ENCODE measurements around the gene STRN4.
"Not testable (repeated sequence)": the region's sequence is repeated elsewhere in the genome, so short reads cannot be mapped to it uniquely, and the experiment has no call there.

STRN4 gene

DNA sequence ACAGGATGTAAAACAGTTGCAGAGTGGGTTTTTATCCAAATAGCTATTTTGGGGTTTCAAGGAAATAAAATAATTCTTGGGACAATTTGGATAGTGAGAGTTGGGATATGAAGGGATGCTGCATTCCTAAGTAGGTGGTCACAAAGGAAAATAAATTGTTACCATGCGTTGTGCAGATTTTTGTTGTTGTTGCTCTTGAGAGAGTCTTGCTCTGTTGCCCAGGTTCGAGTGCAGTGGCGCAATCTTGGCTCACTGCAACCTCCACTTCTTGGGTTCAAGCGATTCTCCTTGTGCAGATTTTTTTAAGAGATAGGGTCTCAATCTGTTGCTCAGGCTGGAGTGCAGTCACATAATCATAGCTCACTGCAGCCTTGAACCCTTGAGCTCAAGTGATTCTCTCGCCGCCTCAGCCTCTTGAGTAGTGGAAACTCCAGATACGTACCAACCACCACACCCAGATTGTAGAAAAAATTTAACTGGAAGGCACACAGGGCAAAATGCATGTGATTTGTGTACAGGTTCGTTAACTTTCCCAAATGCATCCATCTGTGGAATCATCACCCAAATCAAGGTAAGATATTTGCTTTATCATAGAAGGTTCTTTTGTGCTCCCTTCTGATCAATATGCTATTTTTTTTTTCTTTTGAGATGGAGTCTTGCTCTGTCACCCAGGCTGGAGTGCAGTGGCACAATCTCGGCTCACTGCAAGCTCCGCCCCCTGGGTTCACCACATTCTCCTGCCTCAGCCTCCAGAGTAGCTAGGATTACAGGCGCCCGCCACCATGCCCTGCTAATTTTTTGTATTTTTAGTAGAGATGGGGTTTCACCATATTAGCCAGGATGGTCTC lies 26.1 kb upstream of the STRN4 start:
- no peak for DNase-seq

DNA sequence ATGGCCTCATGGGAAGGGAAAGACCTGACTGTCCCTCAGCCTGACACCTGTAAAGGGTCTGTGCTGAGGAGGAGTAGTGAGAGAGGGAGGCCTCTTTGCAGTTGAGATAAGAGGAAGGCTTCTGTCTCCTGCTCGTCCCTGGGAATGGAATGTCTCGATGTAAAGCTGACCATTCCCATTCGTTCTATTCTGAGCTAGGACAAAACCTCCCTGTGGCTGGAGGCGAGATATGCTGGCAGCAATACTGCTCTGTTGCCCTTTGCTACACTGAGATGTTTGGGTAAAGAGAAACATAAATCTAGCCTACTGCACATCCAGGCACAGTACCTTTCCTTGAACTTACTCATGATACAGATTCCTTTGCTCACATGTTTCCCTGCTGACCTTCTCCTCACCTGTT lies 22.5 kb upstream of the STRN4 start:
- not testable (repeated sequence) for DNase-seq

DNA sequence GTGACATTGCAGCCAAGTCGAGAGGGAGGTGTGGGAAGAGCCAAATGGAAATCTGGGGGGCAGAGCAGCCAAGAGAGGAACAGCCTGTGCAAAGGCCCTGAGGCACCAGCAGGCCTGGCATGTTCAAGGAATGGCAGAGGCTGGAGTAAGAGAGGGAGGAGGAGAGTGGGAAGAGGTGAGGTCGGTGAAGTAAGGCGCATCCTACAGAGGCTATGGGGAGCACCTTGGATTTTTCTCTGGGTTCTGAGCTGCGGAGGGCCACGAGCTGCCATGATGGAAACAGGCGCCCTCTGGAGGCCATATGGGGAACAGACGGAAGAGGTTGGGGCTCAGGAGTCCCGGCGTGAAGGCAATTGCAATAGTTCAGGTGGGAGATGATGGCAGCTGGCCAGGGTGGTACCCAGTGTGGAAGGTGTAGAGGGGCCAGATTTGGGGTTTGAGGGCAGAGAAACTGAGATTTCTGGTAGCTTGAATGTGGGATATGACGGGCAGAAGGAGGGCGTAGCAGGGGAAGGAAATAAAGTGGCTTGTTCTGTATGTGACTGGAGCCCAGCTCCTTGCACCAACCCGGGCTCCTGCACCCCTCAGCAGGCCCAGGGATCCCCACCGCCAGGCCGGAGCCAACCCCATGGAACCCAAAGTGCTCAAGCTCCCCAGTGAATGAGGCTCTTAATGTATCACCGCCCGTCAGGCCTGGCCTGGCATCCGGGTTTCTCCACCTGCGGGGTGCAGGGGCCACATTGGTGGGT lies 20.5 kb upstream of the STRN4 start:
- DNase-seq, result no peak

DNA sequence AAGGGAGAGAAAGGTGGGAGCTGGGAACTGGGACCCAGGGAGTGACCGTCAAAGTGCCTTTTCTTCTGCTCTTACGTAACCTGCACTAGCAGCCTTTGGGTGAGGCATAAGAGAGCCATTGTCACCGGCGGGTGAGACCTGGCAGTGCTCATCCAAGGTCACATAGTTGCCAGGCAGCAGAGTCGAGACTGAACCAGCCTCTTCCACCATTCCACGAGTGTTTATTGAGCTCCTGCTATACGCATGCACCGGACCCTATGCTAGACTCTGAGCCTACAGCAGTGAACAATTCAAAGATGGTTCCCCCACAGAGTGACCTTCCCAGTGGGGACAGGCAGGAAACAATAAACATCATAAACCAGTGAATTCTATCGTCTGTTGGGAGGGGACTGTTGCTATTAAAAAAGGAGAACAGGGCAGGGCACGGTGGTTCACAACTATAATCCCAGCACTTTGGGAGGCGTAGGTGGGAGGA lies 18.6 kb upstream of the STRN4 start:
- no peak for DNase-seq

DNA sequence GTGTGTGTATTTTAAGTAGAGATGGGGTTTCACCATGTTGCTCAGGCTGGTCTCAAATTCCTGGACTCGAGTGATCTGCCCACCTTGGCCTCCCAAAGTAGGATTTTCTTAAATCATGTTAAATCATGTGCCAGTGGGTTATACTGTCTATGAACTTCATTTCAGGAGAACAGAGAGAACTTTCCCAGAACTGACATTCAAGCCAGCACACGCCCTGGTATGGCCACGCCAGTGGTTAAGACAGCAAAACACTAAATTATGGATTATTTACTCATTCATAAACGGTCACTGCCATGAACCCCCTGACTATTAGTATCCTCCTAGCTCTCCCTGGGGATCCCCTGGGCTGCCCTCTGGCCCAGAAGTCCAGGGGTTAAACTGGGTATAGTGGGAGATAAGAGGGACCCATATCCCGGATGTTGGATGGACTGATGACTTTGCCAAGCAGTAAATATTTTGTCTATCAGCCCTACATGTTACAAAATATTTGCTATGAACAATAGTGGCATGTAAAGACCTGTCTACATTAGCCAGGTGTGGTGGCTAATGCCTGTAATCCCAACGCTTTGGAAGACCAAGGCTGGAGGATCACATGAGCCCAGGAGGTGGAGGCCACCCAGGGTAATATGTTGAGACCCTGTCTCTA lies 16.1 kb upstream of the STRN4 start:
- no peak for DNase-seq

DNA sequence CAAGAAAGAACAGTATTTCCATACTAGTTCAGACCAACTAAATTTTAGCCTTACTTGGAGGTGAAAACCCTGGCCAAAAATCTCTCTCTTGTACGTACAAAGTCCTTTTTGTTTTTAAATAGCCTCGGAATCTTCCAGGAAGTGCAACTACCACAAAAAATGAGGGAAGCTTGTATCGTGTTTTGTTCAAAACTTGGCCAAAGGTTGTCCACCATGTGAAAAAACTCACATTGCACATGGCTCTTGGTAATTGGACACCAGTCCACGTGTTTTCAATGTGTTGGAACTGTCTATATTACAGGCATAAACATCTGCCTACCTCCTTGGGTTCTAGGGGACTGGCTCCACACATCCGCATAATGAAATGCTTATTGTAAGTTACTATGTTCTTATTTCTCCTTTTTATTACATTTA lies 15.2 kb upstream of the STRN4 start:
- DNase-seq, result no peak

DNA sequence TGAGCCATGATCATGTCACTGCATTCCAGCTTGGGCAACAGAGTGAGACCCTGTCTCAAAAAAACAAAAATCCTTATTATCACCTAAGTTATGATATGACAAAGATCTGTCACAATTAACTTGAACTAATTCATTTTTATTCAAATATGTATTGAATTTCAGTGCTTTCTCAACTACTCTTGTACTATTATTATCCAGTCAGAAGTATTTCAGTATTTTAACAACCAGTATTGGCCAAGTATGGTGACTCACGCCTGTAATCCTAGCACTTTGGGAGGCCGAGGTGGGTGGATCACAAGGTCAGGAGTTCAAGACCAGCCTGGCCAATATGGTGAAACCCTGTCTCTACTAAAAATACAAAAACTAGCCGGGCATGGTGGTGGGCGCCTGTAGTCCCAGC lies 14.6 kb upstream of the STRN4 start:
- not testable (repeated sequence) for DNase-seq

DNA sequence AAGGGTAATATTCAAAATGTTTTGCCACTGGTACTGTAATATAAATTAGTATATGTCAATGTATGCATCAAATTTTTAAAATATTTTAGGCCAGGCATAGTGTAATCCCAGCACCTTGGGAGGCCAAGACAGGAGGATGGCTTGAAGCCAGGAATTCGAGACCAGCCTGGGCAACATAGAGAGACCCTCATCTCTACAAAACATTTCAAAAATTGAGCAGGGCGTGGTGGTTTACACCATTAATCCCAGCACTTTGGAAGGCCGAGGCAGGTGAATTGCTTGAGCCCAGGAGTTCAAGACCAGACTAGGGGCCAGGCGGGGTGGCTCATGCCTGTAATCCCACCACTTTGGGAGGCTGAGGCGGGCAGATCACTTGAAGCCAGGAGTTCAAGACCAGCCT lies 14.1 kb upstream of the STRN4 start:
- DNase-seq, result no peak

DNA sequence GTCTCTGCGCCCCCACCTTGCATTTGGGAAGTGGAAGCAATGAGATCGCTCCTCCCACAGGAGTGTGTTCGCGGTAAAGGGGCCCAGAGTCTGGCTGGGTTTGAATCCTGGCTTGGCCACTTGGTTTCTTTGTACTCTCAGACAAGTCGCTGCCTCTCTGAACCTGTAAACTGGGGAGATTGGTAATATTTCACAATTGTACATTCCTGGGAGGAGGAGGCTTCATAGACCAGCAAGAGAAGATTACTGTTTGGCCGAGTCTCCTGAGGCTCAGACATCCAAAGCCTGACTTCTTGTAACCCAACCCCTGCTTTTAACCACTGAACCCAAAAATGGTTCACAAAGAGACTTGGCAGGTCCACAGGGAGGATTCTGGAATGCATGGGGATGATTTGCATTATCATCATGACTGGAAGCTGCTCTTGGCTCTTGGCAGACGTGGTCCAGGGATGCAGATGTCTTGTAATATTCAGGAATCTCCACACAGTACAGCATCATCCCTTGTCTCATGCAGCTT lies 13.6 kb upstream of the STRN4 start:
- peak; percentile 47 for DNase-seq

DNA sequence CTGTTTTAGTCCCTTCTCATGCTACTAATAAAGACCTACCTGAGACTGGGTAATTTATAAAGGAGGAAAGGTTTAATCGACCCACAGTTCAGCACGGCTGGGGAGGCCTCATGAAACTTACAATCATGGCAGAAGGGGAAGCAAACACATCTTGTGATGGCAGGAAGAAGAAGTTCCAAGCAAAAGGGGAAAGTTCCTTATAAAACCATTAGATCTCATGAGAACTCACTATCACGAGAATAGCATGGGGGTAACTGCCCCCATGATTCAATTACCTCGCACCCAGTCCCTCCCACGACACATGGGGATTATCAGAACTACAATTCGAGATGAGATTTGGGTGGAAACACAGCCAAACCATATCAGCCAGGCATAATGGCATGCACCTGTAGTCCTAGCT lies 13.0 kb upstream of the STRN4 start:
- no peak for DNase-seq

DNA sequence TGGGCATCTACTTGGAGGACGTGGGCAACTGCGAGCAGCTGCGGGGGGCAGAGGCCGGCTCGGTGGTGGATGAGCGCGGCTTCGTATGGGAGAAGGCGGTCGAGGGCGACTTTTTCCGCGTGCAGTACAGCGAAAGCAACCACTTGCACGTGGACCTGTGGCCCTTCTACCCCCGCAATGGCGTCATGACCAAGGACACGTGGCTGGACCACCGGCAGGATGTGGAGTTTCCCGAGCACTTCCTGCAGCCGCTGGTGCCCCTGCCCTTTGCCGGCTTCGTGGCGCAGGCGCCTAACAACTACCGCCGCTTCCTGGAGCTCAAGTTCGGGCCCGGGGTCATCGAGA lies 10.3 kb upstream of the STRN4 start:
- DNase-seq, result peak; percentile 40

DNA sequence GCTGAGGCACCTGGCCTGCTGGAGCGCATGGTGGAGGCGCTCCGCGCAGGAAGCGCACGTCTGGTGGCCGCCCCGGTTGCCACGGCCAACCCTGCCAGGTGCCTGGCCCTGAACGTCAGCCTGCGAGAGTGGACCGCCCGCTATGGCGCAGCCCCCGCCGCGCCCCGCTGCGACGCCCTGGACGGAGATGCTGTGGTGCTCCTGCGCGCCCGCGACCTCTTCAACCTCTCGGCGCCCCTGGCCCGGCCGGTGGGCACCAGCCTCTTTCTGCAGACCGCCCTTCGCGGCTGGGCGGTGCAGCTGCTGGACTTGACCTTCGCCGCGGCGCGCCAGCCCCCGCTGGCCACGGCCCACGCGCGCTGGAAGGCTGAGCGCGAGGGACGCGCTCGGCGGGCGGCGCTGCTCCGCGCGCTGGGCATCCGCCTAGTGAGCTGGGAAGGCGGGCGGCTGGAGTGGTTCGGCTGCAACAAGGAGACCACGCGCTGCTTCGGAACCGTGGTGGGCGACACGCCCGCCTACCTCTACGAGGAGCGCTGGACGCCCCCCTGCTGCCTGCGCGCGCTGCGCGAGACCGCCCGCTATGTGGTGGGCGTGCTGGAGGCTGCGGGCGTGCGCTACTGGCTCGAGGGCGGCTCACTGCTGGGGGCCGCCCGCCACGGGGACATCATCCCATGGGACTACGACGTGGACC lies 9.7 kb upstream of the STRN4 start:
- DNase-seq, result no peak

DNA sequence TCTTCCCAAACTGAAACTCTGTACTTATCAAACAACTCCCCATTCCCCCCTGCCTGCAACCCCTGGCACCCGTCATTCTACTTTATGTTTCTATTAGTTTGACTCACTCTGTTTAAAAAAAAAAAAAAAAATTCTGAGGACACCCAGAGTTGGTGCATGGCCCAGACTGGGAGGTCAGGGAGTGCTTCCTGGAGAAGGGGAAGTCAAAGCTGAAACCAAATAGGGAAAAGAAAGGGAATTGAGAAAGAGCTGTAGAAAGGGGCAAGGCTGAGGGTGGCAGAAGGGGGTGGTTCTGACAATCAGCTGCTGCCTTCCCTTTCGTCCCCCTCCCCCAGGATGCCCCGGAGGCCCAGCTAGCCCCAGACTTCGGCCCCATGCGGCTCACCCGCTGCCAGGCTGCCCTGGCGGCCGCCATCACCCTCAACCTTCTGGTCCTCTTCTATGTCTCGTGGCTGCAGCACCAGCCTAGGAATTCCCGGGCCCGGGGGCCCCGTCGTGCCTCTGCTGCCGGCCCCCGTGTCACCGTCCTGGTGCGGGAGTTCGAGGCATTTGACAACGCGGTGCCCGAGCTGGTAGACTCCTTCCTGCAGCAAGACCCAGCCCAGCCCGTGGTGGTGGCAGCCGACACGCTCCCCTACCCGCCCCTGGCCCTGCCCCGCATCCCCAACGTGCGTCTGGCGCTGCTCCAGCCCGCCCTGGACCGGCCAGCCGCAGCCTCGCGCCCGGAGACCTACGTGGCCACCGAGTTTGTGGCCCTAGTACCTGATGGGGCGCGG lies 9.0 kb upstream of the STRN4 start:
- DNase-seq, result no peak

DNA sequence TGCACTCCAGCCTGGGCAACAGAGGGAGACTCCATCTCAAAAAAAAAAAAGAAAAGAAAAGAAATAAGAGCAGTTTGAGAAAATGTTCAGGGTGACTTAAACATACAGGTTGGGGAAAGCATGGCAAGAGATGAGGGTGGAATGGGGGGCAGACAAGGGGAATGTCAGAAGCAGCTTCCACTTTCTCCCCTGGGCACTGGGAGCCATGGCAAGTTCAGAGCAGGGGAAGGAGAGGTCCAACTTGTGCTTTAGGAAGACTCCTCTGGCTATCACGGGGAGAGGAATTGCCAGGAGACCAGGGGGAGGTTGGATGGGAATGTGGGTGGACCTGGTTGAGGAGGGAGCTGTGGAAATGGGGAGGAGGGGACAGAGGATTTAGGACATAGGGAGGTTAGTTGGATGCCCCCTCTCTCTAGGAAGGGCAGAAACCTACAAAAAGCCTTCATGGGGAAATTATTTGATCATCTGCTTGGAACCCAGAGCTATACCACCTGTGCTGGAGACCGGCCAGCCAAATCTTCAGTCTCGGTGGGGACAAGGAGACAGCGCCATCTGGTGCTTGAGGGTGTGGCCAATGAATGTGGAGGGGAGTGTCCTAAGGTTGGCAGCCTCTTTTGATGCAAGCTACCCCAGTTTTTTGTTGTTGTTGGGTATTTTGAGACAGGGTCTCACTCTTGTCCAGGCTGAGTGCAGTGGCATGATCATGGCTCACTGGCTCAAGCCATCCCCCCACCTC lies 7.3 kb upstream of the STRN4 start:
- peak; percentile 42 for DNase-seq

DNA sequence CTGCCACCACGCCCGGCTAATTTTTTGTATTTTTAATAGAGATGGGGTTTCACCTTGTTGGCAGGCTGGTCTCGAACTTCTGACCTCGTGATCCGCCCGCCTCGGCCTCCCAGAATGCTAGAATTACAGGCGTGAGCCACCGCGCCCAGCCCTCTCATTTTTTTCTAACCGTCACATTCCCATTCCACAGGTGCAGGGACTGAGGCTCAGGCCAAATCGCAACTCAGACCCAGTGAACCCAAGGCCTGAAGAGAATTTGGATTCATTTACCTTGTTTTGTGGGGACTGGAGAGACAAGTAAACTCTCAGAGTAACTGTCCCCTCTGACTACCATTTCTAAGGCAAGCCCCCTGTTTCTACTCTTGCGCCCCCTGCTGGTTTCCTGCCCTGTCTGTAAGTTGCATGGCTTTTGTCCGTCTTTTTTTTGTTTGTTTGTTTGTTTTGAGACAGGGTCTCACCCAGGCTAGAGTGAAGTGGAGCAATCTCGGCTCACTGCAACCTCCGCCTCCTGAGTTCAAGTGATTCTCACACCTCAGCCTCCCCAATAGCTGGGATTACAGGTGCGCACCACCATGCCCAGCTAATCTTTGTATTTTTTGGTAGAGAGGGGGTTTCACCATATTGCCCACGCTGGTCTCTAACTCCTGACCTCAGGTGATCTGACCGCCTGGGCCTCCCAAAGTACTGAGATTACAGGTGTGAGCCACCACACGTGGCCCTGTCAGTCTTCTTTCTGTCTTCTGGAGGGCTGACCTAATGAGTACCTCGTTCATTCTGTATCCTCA lies 2.3 kb upstream of the STRN4 start:
- DNase-seq, result peak; percentile 48

DNA sequence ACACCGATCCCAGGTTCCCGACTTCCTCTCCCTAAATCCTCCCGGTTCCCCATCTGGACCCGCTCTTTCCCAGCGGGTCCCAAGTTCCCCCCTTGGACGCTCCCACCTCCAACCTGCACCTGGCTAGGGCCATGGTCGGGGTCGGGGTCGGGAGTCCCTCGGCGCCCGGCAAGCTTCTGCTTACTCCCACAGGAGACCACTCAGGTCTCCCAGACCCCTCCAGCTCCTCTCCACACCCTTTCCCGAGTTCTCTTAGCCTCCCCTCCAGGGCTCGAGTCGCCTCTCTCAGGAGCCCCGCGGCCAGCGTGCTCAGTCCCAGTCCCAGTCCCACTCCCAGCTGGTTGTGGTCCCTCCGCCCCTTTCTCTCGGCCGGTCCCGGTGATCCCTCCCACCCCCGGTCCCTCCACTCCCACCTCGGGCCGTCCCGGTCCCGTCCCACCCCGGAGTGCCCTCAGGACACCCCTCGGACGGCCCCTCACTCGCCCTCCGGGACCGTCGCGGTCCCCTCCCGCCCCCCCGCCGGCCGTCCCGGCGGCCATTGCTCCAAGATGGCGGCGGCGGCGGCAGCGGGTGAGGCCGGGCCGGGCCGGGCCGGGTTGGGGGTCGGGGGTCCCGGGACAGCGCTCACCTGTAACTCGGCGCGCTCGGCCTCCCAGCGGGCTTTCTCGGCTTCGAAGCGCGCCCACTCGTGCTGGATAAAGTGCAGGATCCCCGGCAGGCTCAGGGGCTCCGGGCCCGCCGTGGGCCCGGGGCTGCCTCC lies 549 bp downstream of the STRN4 start, which contains the start of gene FKRP:
FKRP (plus strand) TSS at position 537 of the 760 bp plus-strand sequence. CDS start 9,394 bp downstream, outside the sequence.
- peak; percentile 57 for DNase-seq

DNA sequence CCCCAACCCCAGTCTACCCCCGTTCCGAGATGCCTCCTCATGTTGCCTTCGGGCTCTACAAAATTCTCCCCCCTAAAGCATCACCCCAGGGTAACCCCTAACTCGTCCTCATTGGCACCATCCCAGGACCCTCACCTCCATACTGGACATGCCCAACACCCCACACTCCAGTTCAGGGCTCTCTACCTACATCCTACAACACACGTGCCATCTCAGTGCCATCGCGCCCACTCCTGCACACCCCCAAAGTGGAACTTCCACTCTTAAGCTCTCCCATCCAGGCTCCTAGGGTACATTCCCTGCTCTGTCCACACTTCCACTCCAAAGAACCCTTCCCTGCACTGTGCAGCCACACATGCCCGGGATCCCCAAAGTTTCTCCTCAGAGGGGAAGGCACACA lies 1.2 kb downstream of the STRN4 start:
- DNase-seq, result no peak

DNA sequence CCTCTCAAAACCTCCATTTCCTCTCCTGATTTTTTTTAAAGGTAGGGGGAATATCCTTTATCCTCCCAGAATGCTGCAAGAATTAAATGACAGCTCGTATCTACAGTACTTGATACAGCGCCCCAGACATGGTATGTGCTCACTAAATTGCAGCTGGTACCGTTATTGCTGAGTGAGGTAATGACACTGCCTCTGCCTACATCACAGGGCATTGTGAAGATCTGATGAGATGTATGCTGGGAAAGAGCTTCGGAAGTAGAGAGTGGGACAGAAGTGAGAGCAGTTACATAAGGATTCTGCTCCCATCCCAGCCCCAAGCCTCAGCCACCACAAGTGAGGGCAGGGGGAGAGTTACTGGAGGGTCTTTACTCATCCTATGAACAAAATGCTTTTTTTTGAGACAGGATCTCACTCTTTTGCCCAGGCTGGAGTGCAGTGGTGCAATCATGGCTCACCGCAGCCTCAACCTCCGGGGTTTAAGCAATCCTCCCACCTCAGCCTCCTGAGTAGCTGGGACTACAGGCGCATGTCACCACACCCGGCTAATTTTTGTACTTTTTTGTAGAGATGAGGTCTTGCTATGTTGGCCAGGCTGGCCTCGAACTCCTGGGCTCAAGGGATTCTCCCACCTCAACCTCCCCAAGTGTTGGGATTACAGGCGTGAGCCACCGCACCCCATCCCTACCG lies 2.1 kb downstream of the STRN4 start:
- DNase-seq, result no peak

DNA sequence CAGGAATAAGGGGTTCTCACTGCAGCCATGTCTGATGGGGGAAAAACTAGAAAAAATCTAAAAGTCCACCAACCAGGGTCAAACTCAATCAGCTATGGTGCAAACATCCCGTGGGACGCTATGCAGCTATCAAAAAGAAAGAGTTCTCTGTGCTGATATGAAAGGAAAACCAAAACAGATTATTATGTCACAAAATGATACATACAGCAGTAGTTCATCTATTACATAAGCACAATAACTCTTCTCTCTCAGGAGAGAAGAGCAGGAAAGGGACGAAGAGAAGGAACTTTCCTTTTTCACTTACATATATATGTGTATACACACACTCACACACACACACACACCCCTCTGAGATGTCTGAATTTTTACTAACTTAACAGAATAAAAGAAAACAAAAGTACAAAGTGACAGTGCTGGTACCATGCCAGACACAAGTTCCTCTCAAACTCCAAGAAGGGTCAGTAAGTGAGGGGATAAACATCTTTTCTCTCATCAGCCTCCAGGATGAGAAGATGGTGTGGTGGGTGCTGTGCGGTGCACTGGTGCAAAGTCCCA lies 3.2 kb downstream of the STRN4 start:
- DNase-seq, result no peak

Data from left hindlimb (tissue), 1 donor.